Choroid plexus epithelial cell (primary cell): Measurements from ENCODE around the gene FKBP2.
A peak's percentile ranks its signal among the peaks of the same experiment; 100 is the strongest.

Experiments used
- DNase-seq: peaks from one replicate; pipeline ENCODE4 v3.0.0-alpha.2; 2010; ENCODE audit warnings: low read depth
- H3K4me3 ChIP-seq: 2 replicates; pipeline ENCODE4 v1.5.1; 2011; ENCODE audit warnings: low read depth, mild to moderate bottlenecking, control low read depth, low read length, moderate library complexity
- CTCF ChIP-seq: conservative IDR thresholded peaks from 2 replicates; pipeline ENCODE4 v1.5.1; 2011; ENCODE audit warnings: low read depth, mild to moderate bottlenecking, control low read depth, inconsistent platforms, low read length, moderate library complexity

Gene FKBP2

GRCh38 chr11:64224891-64225607, 15.8 kb upstream of the FKBP2 start:
- H3K4me3 ChIP-seq: peak overlapping the region; percentile 87
- DNase-seq: no peak
- TF ChIP-seq CTCF: no peak

GRCh38 chr11:64225608-64226506, 15.0 kb upstream of the FKBP2 start, which contains the start of the genes NUDT22 and TRPT1:
NUDT22 (plus strand) TSS chr11:64226274; CDS start chr11:64226653, 379 bp downstream.
TRPT1 (minus strand) TSS chr11:64226186; CDS start chr11:64225860, 326 bp downstream.
- TF ChIP-seq CTCF: peak; percentile 45
- DNase-seq: peak; percentile 80
- H3K4me3 ChIP-seq: peak within 1 kb of the TSS; percentile 87

GRCh38 chr11:64226507-64227051, 14.3 kb upstream of the FKBP2 start:
- DNase-seq: no peak

GRCh38 chr11:64227405-64227956, 13.4 kb upstream of the FKBP2 start:
- no peak for TF ChIP-seq CTCF
- no peak for DNase-seq
- H3K4me3 ChIP-seq: peak overlapping the region; percentile 87

More at GRCh38 chr11:64226507-64227051, 14.3 kb upstream of the FKBP2 start:
- H3K4me3 ChIP-seq: peak overlapping the region; percentile 87
- no peak for TF ChIP-seq CTCF

- no peak overlapping the region for H3K4me3 ChIP-seq
Measured at GRCh38 chr11:64229090-64229743, 11.7 kb upstream of the FKBP2 start.

More at GRCh38 chr11:64229090-64229743, 11.7 kb upstream of the FKBP2 start:
- TF ChIP-seq CTCF: no peak
- DNase-seq: no peak
